ENCODE measurements around the gene HIPK4. TPM values are rescaled to one million over a fixed set of nuclear protein-coding genes. Genes with fewer than 3 reads are reported as not detected.
"Not testable (repeated sequence)": the region's sequence is repeated elsewhere in the genome, so short reads cannot be mapped to it uniquely, and the experiment has no call there.

The HIPK4 gene
- polyA plus RNA-seq, 1 donor = 1.6 TPM

- peak; percentile 78 for DNase-seq
Measured at GRCh38 chr19:40416918-40417642, 27.1 kb upstream of the HIPK4 start.

DNA sequence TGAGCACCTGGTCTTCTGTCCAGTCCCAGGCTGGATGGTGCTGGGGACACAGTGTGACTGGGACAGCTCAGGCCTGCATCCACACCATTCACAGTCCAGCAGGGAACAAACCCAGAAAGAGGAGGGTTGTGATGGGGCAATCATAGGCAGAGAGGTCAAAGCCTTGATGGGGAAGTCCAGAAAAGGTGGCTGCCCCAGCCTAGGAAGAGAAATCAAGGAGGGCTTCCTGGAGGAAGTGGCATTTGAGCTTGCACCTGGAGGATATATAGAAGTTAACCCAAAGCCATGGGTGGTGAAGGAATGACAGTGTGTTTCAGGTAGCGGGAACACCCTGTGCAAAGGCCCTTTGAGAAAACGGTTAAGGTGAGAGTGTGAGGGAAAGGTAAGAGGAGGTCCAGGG, 25.8 kb upstream of the HIPK4 start:
- DNase-seq = no peak

- no peak for DNase-seq
Measured at GRCh38 chr19:40414542-40415535, 24.9 kb upstream of the HIPK4 start.

DNA sequence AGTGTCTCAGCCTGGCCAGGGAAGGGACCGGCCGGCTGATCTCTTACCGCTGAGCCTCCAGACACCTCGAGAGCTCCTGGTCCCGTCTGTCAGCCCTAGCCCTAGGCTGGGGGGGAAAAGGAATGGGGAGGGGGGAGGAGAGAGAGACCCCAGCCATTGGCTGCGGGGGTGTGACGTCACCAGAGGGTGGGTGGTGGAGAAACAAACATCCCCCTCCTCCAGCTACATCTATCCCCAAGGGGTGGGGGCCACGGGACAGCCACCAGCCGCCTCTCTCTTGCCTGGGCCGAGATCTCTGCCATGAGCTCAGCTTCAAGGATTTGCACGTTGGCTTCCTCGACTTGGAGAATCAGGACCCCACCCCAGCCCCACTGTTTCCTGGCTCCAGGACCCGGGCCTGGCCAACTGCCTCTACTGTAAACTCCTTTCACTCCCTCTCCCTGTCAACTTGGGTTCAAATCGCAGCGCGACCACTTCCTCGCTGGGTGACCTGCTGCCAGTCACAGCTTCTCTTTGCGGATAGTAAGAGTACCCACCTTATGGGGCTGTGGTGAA, 23.4 kb upstream of the HIPK4 start, which contains the start of gene PRX:
TSS of gene PRX (minus strand) at position 88 of the 555 bp plus-strand sequence. CDS start 5,446 bp downstream, outside the sequence.
- DNase-seq = peak; percentile 61

GRCh38 chr19:40412866-40413265, 22.9 kb upstream of the HIPK4 start:
- DNase-seq = no peak

- DNase-seq = no peak
Measured at GRCh38 chr19:40411958-40412499, 22.0 kb upstream of the HIPK4 start.

DNA sequence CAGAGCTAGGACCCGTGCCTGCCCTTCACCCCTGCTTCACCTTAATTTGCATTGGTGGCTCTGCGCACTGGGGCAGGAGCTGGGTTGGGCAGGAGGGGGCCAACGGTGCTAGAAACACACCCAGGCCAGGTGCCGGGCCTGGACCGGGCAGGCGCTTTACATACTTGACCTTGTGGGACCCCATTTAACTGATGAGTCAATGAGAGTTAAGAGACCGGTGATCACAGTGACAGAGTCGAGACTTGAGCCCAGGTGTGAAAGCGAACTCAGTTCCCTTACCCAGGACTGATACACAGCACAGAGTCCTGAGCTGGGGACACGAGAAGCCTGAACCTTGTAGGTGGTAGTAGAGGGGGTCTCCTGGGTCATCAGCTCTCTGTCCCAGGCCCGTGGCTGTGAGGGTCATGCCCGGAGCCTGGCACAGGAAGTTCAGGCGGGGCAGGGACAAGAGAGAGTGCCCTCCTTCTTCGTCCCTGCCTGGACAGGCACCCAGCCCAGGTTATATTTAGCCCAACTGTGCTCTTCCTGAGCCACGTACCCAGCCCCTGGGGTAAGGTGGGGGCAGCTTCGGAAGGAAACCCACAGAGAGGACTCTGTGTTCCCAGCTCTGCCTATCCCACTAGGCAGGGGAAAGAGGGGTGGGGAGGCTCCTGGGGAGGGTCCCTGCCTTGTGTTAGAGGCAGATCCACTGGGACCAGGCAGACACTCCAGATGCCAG, 21.3 kb upstream of the HIPK4 start:
- no peak for DNase-seq

GRCh38 chr19:40410030-40410389, 20.0 kb upstream of the HIPK4 start:
- DNase-seq = no peak

- not testable (repeated sequence) for DNase-seq
Measured at GRCh38 chr19:40408598-40408925, 18.6 kb upstream of the HIPK4 start.

DNA sequence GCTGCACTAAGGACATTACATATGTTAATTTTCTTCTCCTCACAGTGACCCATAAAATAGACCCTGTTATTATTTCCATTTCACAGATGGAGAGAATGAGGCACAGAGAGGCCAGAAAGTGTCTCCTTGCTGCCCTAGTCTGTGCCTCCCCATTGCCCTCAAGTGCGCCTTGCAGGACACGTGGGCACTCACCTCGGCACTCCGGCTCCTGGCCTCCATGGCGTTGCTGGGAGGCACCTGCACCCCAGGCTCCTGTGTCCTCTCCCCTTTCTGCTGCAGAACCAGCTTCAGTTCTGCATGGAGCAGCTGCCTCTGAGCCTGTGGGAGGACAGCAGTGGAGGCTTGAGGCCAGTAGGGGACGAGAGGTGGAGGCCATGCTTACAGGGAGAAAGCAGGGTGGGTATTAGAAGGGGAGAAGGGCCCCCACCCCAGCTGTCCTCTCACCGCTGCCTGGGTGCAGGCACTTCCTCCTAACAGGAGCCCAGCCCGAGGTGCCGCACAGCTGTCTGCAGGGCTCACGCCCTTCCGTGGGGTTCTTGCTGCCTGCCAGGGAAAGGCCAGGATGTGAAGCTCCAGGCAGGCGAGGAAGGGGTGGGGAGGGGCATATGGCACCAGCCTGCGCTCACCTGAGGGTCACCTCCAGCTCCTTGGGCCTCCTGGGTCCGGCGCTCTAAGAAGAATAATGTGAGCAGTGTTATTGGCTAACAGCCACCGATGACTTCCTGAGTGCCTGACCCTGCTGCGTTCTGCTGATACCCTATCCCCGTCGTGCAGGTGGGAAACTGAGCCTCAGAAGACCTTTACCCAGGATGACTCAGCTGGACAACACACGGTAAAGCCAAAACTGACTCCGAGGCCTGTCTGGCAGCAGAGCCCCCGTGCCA, 18.0 kb upstream of the HIPK4 start:
- no peak for DNase-seq

GRCh38 chr19:40403262-40403984, 13.4 kb upstream of the HIPK4 start:
- DNase-seq = peak; percentile 84

DNA sequence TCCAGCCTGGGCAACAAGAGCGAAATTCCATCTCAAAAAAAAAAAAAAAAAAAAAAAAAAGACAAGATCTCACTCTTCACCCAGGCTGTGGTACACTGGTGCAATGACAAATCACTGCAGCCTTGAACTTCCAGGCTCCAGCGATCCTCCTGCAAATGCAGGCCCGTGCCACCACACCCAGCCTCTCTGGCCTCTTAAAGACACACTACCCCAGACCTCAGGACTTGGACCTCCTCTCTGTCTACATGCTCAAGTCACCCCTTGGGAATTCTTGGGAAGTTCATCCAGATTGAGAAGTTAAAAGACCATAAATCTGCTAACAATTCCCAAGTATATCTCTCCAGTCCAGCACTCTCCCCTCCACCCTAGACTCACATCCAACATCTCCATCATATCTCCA, 10.6 kb upstream of the HIPK4 start:
- DNase-seq = no peak

DNA sequence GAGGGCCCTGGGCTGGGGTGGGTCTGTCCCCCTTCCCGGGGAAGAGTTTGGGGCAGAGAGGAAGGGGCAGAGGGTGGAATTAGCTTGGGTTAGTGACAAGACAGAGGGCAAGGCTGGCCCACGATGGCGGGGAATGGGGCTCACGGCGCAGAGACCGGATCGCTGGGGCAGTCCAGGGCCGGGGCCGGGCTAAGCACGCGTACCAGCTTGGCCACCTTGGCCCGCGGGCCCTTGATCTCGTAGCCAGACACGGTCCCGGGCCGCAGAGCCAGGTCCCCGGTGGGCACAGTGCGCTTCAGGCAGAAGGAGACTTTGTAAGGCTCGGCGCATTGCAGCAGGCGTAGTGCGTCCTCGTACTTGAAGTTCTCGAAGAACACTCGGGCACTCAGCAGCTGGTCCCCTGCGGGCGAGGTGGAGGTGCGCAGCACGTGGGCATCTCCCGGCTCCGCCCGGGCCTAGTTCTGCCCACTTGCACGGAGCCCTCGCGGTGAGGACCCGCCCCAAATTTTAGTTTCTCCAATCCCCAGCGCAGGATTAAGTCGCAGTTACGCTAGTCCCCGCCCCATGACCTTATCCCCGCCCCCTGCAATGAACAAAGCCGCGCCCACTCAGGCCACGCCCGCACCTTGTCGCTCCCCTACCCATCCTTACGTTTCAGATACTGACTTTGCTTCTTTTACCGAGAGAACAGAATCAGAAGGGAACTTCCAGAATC, 8.6 kb upstream of the HIPK4 start:
- DNase-seq = no peak

DNA sequence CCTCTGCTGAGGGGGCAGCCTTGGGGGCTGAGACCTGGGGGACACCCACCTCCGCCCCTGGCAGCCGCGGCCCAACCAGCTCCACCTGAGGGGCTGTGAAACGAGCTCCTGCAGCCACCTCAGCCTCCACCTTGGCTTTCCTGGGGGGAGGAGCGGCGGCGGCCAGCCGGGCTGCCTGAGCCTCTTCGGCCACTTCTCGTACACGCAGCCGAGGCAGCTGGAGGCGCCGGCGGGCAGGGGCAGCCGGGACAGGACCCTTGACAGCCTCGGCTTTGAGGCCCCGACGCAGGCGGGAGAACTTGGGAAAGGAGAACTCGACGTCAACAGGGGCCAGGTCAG, 7.6 kb upstream of the HIPK4 start:
- DNase-seq = no peak

DNA sequence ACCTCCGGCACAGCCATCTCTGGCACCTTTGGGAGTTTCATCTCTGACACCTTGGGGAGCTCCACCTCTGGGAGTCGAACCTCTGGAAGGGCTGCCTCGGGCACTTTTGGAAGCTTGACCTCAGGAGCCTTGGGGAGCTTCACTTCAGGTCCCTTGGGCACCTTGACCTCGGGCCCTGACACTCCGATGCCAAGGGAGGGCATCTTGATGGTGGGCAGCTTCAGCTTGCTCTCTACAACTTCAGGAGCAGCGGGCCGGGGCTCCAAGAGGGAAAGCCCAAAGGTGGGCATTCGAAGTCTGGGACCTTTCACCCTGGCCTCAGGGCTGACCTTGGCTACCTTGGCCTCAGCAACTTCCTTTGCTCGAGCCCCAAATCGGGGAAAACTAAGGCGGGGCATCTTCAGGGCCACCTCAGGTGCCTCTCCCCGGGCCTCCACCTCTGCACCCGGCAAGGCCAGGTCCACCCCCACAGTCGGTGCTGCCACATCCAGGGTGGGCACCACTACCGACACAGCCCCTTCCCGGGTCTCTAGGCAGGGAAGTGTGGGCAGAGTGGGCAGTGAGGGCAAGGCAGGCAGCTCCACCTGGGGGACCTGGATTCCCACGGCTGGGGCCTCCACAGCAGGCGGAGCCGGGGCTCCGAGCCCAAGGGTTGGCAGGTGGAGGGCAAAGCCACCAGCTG, 7.0 kb upstream of the HIPK4 start:
- DNase-seq = no peak

GRCh38 chr19:40395956-40396355, 6.0 kb upstream of the HIPK4 start:
- no peak for DNase-seq

DNA sequence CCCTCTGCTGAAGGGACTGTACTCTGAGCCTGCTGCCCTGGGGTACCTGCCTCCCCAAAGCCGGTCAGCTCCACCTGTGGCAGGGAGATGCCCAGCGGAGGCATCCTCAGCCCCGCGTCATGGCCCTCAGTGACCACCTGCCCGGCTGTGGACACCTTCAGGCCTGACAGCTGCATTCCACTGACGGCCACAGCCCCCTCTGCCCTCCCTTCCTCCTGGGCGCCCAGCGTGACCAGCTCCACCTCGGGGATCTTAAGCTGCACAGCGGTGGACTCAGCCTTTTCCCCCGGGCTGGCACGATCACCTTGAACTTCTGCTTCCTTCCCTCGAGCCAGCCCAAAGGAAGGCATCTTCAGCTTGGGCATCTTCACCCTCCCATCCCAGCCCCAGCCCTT, 4.8 kb upstream of the HIPK4 start:
- no peak for DNase-seq

DNA sequence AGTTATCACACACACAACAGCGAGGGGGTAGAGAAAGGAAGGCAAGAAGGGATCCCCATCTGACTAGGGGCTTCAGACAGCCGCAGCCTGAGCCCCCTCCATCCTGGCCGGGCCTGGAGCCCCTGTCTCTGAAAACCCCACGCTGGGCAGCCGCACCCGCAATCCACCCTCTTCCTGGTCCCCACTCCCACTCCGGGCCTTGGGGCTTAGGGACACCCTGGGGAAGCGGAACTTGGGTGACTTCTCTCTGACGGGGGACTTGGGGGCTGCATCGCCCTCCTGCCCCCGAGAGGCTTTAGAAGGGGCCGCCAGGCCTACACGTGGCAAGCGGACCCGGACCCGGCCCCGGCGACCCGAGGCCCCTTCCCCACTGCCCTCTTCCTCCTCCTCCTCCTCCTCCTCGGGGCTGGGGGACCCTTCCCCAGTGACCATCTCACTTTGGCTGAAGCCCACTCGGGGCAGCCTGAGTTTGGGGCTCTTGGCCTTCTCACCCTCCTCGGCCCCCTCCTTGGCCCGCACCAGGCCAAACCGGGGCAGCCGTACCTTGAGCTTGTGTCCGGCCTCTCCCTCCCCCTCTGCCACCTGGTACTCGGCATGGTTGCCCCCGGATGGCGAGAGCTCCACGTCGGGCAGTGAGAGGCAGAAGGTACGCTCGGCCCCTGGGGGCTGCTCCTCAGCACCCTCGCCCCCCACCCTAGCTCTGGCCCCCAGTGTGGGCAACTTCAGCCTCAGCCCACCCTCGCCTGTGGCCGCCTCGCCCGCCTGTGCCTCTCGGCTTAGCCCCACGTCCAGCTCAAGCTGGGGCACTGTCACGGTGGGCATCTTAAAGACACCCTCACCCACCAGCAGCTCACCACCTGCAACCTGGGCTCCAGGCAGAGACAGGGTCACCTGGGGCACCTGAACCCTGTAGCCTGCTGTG, 4.2 kb upstream of the HIPK4 start:
- no peak for DNase-seq
